PC-3 (cell line): Measurements from ENCODE around the gene FHIP1A. TPM values are rescaled to one million over a fixed set of nuclear protein-coding genes. Genes with fewer than 3 reads are reported as not detected.

Experiments used
- ATAC-seq: fragments of 200-7000 bp; cut with Tn5 transposase; 2 replicates; pipeline ENCODE4 v1.9.1; 2020; ENCODE audit warnings: mild to moderate bottlenecking, moderate library complexity
- BruUV-seq: library from RNA; stranded (reverse); fragments of 400-500 nt; replicated peaks from 2 replicates; lab custom pipeline; 2021; lab: Mats Ljungman, UMichigan
- CTCF ChIA-PET: fragments of 300-600 bp; sonication (Branson Sonifier 250); formaldehyde crosslinking; loops from one replicate; lab custom pipeline; 2022; ENCODE audit warnings: antibody characterized with exemption; lab: Charles Lee
- POLR2A ChIA-PET: fragments of 300-600 bp; sonication (Branson Sonifier 250); formaldehyde crosslinking; loops from one replicate; lab custom pipeline; 2022; ENCODE audit warnings: antibody characterized with exemption; ENCODE audit not compliant: unreplicated experiment; lab: Charles Lee
- DNase-seq: peaks from one replicate; pipeline ENCODE4 v3.0.0-alpha.2; 2015
- H2AFZ ChIP-seq: fragments of 300-600 bp; sonication (generic); 2 replicates; pipeline ENCODE4 v1.6.0; 2016; ENCODE audit warnings: antibody characterized with exemption, low read length
- H3F3A ChIP-seq: fragments of 300-600 bp; sonication (generic); one replicate; pipeline ENCODE4 v1.6.0; 2017; ENCODE audit warnings: antibody characterized with exemption, low read length, control low read depth, mild to moderate bottlenecking; ENCODE audit not compliant: unreplicated experiment
- H3K27ac ChIP-seq: fragments of 300-600 bp; sonication (generic); 2 replicates; pipeline ENCODE4 v1.5.1; 2016; ENCODE audit warnings: mild to moderate bottlenecking, low read length
- H3K27me3 ChIP-seq: fragments of 300-600 bp; sonication (generic); 2 replicates; pipeline ENCODE4 v1.6.1; 2016; ENCODE audit warnings: low read length, mixed read lengths
- H3K36me3 ChIP-seq: fragments of 300-600 bp; sonication (generic); 2 replicates; pipeline ENCODE4 v1.6.1; 2016; ENCODE audit warnings: low read depth, mixed run types, low read length, mixed read lengths
- H3K4me1 ChIP-seq: fragments of 300-600 bp; sonication (generic); 2 replicates; pipeline ENCODE4 v1.5.1; 2016; ENCODE audit warnings: low read length; ENCODE audit not compliant: insufficient read depth
- H3K4me2 ChIP-seq: fragments of 300-600 bp; sonication (generic); 2 replicates; pipeline ENCODE4 v1.6.0; 2016; ENCODE audit warnings: low read length
- H3K4me3 ChIP-seq: fragments of 300-600 bp; sonication (generic); 2 replicates; pipeline ENCODE4 v1.5.1; 2016; ENCODE audit warnings: mild to moderate bottlenecking, low read length, mixed read lengths
- H3K79me2 ChIP-seq: fragments of 300-600 bp; sonication (generic); 2 replicates; pipeline ENCODE4 v1.6.1; 2017; ENCODE audit warnings: low read length, mixed read lengths
- H3K9ac ChIP-seq: fragments of 300-600 bp; sonication (generic); 2 replicates; pipeline ENCODE4 v1.6.0; 2016; ENCODE audit warnings: mild to moderate bottlenecking, low read length
- H3K9me2 ChIP-seq: fragments of 300-600 bp; sonication (generic); replicated peaks from 2 replicates; pipeline ENCODE4 v1.6.1; 2016; ENCODE audit warnings: mixed run types, low read length, mixed read lengths
- H3K9me3 ChIP-seq: fragments of 300-600 bp; sonication (generic); 2 replicates; pipeline ENCODE4 v1.6.1; 2016; ENCODE audit warnings: low read length, mixed read lengths
- H4K20me1 ChIP-seq: fragments of 300-600 bp; sonication (generic); 2 replicates; pipeline ENCODE4 v1.6.1; 2016; ENCODE audit warnings: low read length, mixed read lengths
- CTCF ChIP-seq: fragments of 300-600 bp; sonication (generic); conservative IDR thresholded peaks from 2 replicates; pipeline ENCODE4 v1.5.1; 2017; ENCODE audit warnings: antibody characterized with exemption, low read depth, mild to moderate bottlenecking, low read length
- EZH2 ChIP-seq: fragments of 300-600 bp; sonication (generic); IDR thresholded peaks from one replicate; pipeline ENCODE4 v1.6.1; 2017; ENCODE audit warnings: antibody characterized with exemption, mild to moderate bottlenecking, low read length; ENCODE audit not compliant: unreplicated experiment
- EZH2phosphoT487 ChIP-seq: fragments of 300-600 bp; sonication (generic); IDR thresholded peaks from 2 replicates; pipeline ENCODE4 v1.6.1; 2018; ENCODE audit warnings: mild to moderate bottlenecking, antibody characterized with exemption, low read length, borderline replicate concordance
- intact Hi-C: fragments of 100-400 bp; cut with micrococcal nuclease; formaldehyde crosslinking; loops from 2 replicates; pipeline ENCODE4 v1.9.0; 2023
- total RNA-seq: library from RNA; depleted of rRNA; stranded (reverse); fragments of >200 nt; gene quantifications from 2 replicates; pipeline ENCODE4 v1.2.3, GENCODE V29; 2014

The FHIP1A gene
- total RNA-seq, 1 experiment from 2014 or later = 11.3 TPM

GRCh38 chr4:151426513-151426912, 17.5 kb downstream of the FHIP1A start:
- no peak; the same call in 1 of the 2 replicates for ATAC-seq
- Histone ChIP-seq H3K4me1 (peaks cover 40% of the 10 kb centered on the region), H2AFZ (no peak overlapping the region), H3K36me3 (no peaks in the 10 kb centered on the region), H3K9me2 (no peaks in the 10 kb centered on the region), H3K9ac (no peak overlapping the region), H4K20me1 (no peaks in the 10 kb centered on the region), H3K9me3 (no peaks in the 10 kb centered on the region), H3F3A (no peaks in the 10 kb centered on the region), H3K27me3 (no peaks in the 10 kb centered on the region), H3K79me2 (peaks cover 36% of the 10 kb centered on the region), H3K4me2 (no peak overlapping the region), H3K4me3 (no peak overlapping the region), H3K27ac (no peak overlapping the region)
- no peak for TF ChIP-seq EZH2phosphoT487
- TF ChIP-seq CTCF = no peak
- BruUV-seq = no TSS peak
- intact Hi-C loops = no loop called here
- POLR2A ChIA-PET = no interaction called here
- DNase-seq = no peak
- CTCF ChIA-PET = no interaction called here

GRCh38 chr4:151427266-151427665, 18.3 kb downstream of the FHIP1A start:
- Histone ChIP-seq H3K27me3 (no peaks in the 10 kb centered on the region), H3K27ac (no peak overlapping the region), H3K36me3 (no peaks in the 10 kb centered on the region), H3K9me2 (no peaks in the 10 kb centered on the region), H3K4me1 (peaks cover 48% of the 10 kb centered on the region), H4K20me1 (no peaks in the 10 kb centered on the region), H3K9ac (no peak overlapping the region), H3F3A (no peaks in the 10 kb centered on the region), H2AFZ (no peak overlapping the region), H3K4me2 (no peak overlapping the region), H3K4me3 (no peak overlapping the region), H3K79me2 (peaks cover 39% of the 10 kb centered on the region), H3K9me3 (no peaks in the 10 kb centered on the region)
- intact Hi-C loops = no loop called here
- DNase-seq (no peak), ATAC-seq (no peak)
- ChIA-PET CTCF (no interaction called here), POLR2A (no interaction called here)
- TF ChIP-seq CTCF (no peak), EZH2 (no peak), EZH2phosphoT487 (no peak)
- BruUV-seq = no TSS peak

- peak overlapping the region; percentile 49 for H3K4me2 ChIP-seq
- H3K36me3 ChIP-seq = no peaks in the 10 kb centered on the region
- TF ChIP-seq EZH2 = no peak
- TF ChIP-seq CTCF = no peak
- no peak for TF ChIP-seq EZH2phosphoT487
- H3K79me2 ChIP-seq = peaks cover 44% of the 10 kb centered on the region
- H3F3A ChIP-seq = no peaks in the 10 kb centered on the region
- intact Hi-C loops = no loop called here
- no peaks in the 10 kb centered on the region for H3K27me3 ChIP-seq
- H4K20me1 ChIP-seq = no peaks in the 10 kb centered on the region
- DNase-seq (peak; percentile 53), ATAC-seq (no peak)
- no TSS peak for BruUV-seq
- H3K9me3 ChIP-seq = no peaks in the 10 kb centered on the region
- H2AFZ ChIP-seq = no peak overlapping the region
- H3K4me3 ChIP-seq = peak overlapping the region; percentile 1; the same call in 1 of the 2 replicates
- POLR2A ChIA-PET = no interaction called here
- no peak overlapping the region for H3K9ac ChIP-seq
- H3K4me1 ChIP-seq = peaks cover 56% of the 10 kb centered on the region
- CTCF ChIA-PET = no interaction called here
- no peaks in the 10 kb centered on the region for H3K9me2 ChIP-seq
- peak overlapping the region; percentile 29 for H3K27ac ChIP-seq
Measured at GRCh38 chr4:151428346-151428745, 19.4 kb downstream of the FHIP1A start.
